Ishikawa (cell line): ENCODE results near the gene SNRNP200.

Experiments
- CEBPB ChIP-seq: IDR thresholded peaks from 2 replicates; pipeline ENCODE4 v1.6.1; 2012
- CREB1 ChIP-seq: IDR thresholded peaks from 2 replicates; pipeline ENCODE4 v1.6.1; 2012; ENCODE audit warnings: low read depth
- EGR1 ChIP-seq: IDR thresholded peaks from 2 replicates; pipeline ENCODE4 v1.6.1; 2012
- EP300 ChIP-seq: IDR thresholded peaks from 2 replicates; pipeline ENCODE4 v1.6.1; 2012; ENCODE audit warnings: borderline replicate concordance
- FOXM1 ChIP-seq: IDR thresholded peaks from 2 replicates; pipeline ENCODE4 v1.6.1; 2012; ENCODE audit warnings: low read depth, borderline replicate concordance
- NFIC ChIP-seq: IDR thresholded peaks from 2 replicates; pipeline ENCODE4 v1.6.1; 2012
- RAD21 ChIP-seq: IDR thresholded peaks from 2 replicates; pipeline ENCODE4 v1.6.1; 2012; ENCODE audit warnings: low read depth
- TAF1 ChIP-seq: IDR thresholded peaks from 2 replicates; pipeline ENCODE4 v1.6.1; 2012; ENCODE audit warnings: low read depth, mild to moderate bottlenecking
- TCF12 ChIP-seq: IDR thresholded peaks from 2 replicates; pipeline ENCODE4 v1.6.1; 2012; ENCODE audit warnings: low read depth
- TEAD4 ChIP-seq: IDR thresholded peaks from 2 replicates; pipeline ENCODE4 v1.6.1; 2012
- YY1 ChIP-seq: IDR thresholded peaks from 2 replicates; pipeline ENCODE4 v1.6.1; 2012; ENCODE audit warnings: low read depth
- ZBTB7A ChIP-seq: IDR thresholded peaks from 2 replicates; pipeline ENCODE4 v1.6.1; 2012; ENCODE audit warnings: low read depth
- TF ChIP-seq, protein P1 (sequence below): IDR thresholded peaks from 2 replicates; pipeline ENCODE4 v1.6.1; 2012
- TF ChIP-seq, protein P2 (sequence below): IDR thresholded peaks from 2 replicates; pipeline ENCODE4 v1.6.1; 2012
- TF ChIP-seq, protein P3 (sequence below): IDR thresholded peaks from 2 replicates; pipeline ENCODE4 v1.6.1; 2012; ENCODE audit warnings: low read depth, mild to moderate bottlenecking

Gene SNRNP200

DNA sequence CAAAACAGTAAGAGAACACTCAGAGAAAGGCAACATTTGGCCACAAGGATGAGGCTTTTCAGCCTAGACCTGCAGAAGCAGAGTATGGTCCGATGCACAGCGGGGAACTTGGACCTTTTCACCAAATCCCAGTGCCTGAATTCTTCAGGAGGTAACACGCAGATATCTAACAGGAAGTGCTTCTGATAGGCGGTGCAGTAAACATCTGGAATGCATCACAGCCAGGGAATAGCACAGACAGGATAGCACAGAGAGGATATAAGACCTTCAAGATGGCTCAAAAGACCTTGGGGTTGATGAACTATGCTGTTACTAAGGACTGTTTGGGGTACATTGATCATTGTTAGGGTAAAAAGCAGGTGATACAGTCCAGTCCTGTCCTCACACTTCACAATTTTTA lies 41.3 kb downstream of the SNRNP200 start:
- TF ChIP-seq EP300: no peak
- no peak for TF ChIP-seq ZBTB7A
- TF ChIP-seq, protein P1, sequence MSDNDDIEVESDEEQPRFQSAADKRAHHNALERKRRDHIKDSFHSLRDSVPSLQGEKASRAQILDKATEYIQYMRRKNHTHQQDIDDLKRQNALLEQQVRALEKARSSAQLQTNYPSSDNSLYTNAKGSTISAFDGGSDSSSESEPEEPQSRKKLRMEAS: no peak
- TF ChIP-seq CREB1: no peak
- no peak for TF ChIP-seq FOXM1
- TF ChIP-seq CEBPB: no peak
- TF ChIP-seq, protein P2, sequence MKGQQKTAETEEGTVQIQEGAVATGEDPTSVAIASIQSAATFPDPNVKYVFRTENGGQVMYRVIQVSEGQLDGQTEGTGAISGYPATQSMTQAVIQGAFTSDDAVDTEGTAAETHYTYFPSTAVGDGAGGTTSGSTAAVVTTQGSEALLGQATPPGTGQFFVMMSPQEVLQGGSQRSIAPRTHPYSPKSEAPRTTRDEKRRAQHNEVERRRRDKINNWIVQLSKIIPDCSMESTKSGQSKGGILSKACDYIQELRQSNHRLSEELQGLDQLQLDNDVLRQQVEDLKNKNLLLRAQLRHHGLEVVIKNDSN: no peak
- no peak for TF ChIP-seq YY1
- no peak for TF ChIP-seq NFIC
- no peak for TF ChIP-seq TEAD4
- TF ChIP-seq TCF12: no peak
- TF ChIP-seq EGR1: no peak
- no peak for TF ChIP-seq TAF1
- TF ChIP-seq, protein P3, sequence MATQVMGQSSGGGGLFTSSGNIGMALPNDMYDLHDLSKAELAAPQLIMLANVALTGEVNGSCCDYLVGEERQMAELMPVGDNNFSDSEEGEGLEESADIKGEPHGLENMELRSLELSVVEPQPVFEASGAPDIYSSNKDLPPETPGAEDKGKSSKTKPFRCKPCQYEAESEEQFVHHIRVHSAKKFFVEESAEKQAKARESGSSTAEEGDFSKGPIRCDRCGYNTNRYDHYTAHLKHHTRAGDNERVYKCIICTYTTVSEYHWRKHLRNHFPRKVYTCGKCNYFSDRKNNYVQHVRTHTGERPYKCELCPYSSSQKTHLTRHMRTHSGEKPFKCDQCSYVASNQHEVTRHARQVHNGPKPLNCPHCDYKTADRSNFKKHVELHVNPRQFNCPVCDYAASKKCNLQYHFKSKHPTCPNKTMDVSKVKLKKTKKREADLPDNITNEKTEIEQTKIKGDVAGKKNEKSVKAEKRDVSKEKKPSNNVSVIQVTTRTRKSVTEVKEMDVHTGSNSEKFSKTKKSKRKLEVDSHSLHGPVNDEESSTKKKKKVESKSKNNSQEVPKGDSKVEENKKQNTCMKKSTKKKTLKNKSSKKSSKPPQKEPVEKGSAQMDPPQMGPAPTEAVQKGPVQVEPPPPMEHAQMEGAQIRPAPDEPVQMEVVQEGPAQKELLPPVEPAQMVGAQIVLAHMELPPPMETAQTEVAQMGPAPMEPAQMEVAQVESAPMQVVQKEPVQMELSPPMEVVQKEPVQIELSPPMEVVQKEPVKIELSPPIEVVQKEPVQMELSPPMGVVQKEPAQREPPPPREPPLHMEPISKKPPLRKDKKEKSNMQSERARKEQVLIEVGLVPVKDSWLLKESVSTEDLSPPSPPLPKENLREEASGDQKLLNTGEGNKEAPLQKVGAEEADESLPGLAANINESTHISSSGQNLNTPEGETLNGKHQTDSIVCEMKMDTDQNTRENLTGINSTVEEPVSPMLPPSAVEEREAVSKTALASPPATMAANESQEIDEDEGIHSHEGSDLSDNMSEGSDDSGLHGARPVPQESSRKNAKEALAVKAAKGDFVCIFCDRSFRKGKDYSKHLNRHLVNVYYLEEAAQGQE: no peak
- no peak for TF ChIP-seq RAD21

DNA sequence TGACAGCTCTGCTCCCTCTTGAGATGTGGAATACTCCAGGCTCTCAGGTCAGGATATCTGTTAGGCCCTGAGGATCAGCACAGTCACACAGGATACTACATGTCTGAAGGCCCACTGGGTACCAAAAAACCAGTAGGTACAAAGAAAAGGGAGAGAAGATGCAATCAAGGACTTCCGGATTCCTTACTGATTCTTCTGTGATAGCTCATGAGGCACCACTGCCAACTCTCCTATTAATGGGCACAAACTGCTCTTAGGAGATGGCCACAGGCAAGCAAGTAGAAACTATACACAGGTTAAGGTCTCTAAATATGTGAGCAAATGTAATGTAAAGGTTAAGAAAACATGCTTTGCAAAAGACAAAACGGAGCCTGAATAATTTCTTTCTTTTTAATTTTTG lies 43.0 kb downstream of the SNRNP200 start:
- TF ChIP-seq CEBPB: no peak
- TF ChIP-seq NFIC: no peak
- TF ChIP-seq TCF12: no peak
- TF ChIP-seq, protein P3: no peak
- TF ChIP-seq, protein P1: no peak
- TF ChIP-seq EGR1: no peak
- no peak for TF ChIP-seq RAD21
- no peak for TF ChIP-seq ZBTB7A
- TF ChIP-seq CREB1: no peak
- no peak for TF ChIP-seq TEAD4
- no peak for TF ChIP-seq FOXM1
- TF ChIP-seq TAF1: no peak
- TF ChIP-seq, protein P2: no peak

DNA sequence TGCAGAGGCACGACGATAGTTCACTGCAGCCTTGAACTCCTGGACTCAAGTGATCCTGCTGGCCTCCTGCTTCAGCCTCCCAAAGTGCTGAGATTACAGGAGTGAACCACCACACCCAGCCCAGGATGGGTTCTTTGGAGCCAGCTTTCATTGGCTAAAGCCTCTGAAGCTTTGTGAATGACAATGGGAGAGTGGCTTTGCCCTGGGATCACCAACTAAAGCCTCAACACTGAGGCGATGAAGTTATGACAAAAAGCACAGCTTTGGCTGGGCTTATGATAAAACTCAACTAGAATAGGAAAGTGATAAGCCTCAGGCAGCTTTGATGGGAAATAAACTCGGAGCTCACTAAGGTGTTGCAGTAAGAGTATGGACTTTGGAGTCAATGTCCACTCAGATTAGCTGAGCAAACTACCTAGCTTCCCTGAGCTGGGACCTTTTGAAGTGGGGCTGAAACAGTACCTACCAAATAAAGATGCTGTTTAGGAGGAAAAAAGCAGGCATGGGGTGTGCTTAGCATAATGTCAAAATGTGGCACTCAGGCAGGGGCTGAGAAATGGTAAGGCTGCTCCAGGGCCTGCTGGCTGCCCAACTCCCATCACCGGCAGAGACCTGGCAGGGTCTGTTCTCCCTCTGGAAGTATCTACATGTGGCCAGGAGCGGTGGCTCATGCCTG lies 43.9 kb downstream of the SNRNP200 start:
- TF ChIP-seq ZBTB7A (no peak), TAF1 (no peak), CEBPB (no peak), TEAD4 (no peak), EGR1 (no peak), CREB1 (no peak), FOXM1 (no peak), YY1 (no peak), RAD21 (no peak)
- TF ChIP-seq, protein P2: no peak

DNA sequence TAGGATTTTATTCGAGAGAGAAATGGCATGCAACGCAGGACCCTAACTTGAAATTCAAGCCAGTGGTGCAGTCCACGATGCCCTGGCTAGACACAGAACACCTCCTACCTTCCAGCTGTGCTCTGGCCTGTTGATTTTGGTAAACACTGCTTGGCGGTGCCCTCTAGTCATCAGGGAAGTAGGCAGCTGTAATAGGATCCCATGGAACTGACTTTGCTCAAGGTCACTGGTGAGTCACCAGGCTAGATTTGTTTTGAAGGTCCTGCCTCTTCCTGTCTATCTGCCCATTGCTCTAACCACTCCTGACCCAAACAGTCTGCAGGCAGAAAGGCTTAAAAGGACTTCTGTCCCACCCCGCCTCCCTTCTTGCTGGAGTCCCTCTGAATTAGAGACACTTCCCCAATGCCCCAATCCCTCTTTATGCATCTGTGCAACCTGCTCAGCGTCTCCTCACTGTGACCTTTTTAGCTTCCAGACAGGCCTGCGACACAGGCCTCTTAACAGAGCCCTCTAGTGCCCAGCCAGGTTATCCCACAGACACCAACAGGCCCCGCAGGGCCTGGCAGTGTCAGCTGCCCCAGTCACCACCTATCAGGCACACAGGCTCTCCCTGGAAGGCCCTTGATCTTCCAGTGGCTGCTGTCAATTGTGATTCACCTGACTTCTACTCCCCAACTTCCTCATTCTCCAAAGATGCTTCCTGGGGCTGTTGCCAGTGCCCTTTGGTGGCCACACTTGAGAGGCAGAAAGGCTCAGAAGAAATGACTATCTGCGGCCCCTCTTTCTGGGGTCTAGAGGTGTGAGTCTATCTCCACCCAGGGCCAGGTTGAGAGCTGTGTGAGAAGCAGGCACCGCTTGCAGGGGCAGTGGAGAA lies 44.7 kb downstream of the SNRNP200 start:
- peak; percentile 45; the same call in 1 of the 2 replicates for TF ChIP-seq TCF12
- no peak for TF ChIP-seq ZBTB7A
- no peak for TF ChIP-seq EP300
- 0 out of 2 replicates have a peak, but pooled peaks have one; percentile 5 for TF ChIP-seq TEAD4
- peak; percentile 26; the same call in 1 of the 2 replicates for TF ChIP-seq RAD21
- TF ChIP-seq, protein P2: peak; percentile 13; the same call in 1 of the 2 replicates
- TF ChIP-seq, protein P3: no peak
